RWPE2 (cell line): ENCODE measurements around the gene SRI.

Experiments used
- ATAC-seq: fragments of 200-7000 bp; cut with Tn5 transposase; 3 replicates; pipeline ENCODE4 v1.9.1; 2021; ENCODE audit warnings: low read depth
- DNase-seq: peaks from one replicate; pipeline ENCODE4 v3.0.0-alpha.2; 2020; ENCODE audit warnings: low spot score
- H3K27ac ChIP-seq: fragments of 450-650 bp; 2 replicates; pipeline ENCODE4 v1.5.1; 2017; ENCODE audit warnings: mild to moderate bottlenecking; ENCODE audit not compliant: poor library complexity, severe bottlenecking
- H3K27me3 ChIP-seq: fragments of 250-450 bp; sonication (Bioruptor Pico); 2 replicates; pipeline ENCODE4 v1.5.1; 2021; ENCODE audit warnings: mild to moderate bottlenecking, moderate library complexity; ENCODE audit not compliant: insufficient read depth, poor library complexity, severe bottlenecking
- H3K36me3 ChIP-seq: fragments of 250-450 bp; sonication (Bioruptor Pico); 2 replicates; pipeline ENCODE4 v1.5.1; 2020; ENCODE audit warnings: low read depth, mild to moderate bottlenecking, moderate library complexity
- H3K4me1 ChIP-seq: fragments of 250-450 bp; sonication (Bioruptor Pico); 2 replicates; pipeline ENCODE4 v1.5.1; 2021; ENCODE audit warnings: mild to moderate bottlenecking, moderate library complexity; ENCODE audit not compliant: insufficient read depth, poor library complexity, severe bottlenecking
- H3K4me3 ChIP-seq: fragments of 250-450 bp; sonication (Bioruptor Pico); 2 replicates; pipeline ENCODE4 v1.5.1; 2021; ENCODE audit warnings: mild to moderate bottlenecking, moderate library complexity; ENCODE audit not compliant: severe bottlenecking
- H3K9me3 ChIP-seq: fragments of 250-450 bp; sonication (Bioruptor Pico); 2 replicates; pipeline ENCODE4 v1.5.1; 2021; ENCODE audit warnings: mild to moderate bottlenecking, moderate library complexity; ENCODE audit not compliant: severe bottlenecking
- CTCF ChIP-seq: fragments of 450-650 bp; IDR thresholded peaks from one replicate; pipeline ENCODE4 v1.5.1; 2017; ENCODE audit warnings: mild to moderate bottlenecking, moderate library complexity; ENCODE audit not compliant: poor library complexity, severe bottlenecking

The SRI gene

GRCh38 chr7:88202799-88203198 lies 17.0 kb downstream of the SRI start:
- TF ChIP-seq CTCF = no peak
- ATAC-seq = no peak
- DNase-seq = no peak
- no peaks in the 10 kb centered on the region for H3K27me3 ChIP-seq
- H3K4me3 ChIP-seq = no peak overlapping the region
- no peaks in the 10 kb centered on the region for H3K4me1 ChIP-seq
- H3K27ac ChIP-seq = no peak overlapping the region
- no peaks in the 10 kb centered on the region for H3K9me3 ChIP-seq
- peaks cover 45% of the 10 kb centered on the region for H3K36me3 ChIP-seq

- Histone ChIP-seq H3K27ac (no peak overlapping the region), H3K36me3 (peaks cover 40% of the 10 kb centered on the region), H3K27me3 (no peaks in the 10 kb centered on the region), H3K4me3 (no peak overlapping the region), H3K9me3 (no peaks in the 10 kb centered on the region), H3K4me1 (no peaks in the 10 kb centered on the region)
- ATAC-seq (no peak), DNase-seq (no peak)
- no peak for TF ChIP-seq CTCF
Measured at GRCh38 chr7:88202278-88202677, 17.6 kb downstream of the SRI start.

- H3K27ac ChIP-seq = no peak overlapping the region
- ATAC-seq (no peak; the same call in 2 of the 3 replicates), DNase-seq (no peak)
- no peak overlapping the region for H3K4me3 ChIP-seq
- no peaks in the 10 kb centered on the region for H3K9me3 ChIP-seq
- H3K4me1 ChIP-seq = no peaks in the 10 kb centered on the region
- H3K36me3 ChIP-seq = peaks cover 30% of the 10 kb centered on the region
- no peak for TF ChIP-seq CTCF
- no peaks in the 10 kb centered on the region for H3K27me3 ChIP-seq
Measured at GRCh38 chr7:88201305-88201704, 18.5 kb downstream of the SRI start.

GRCh38 chr7:88200789-88201188 lies 19.0 kb downstream of the SRI start:
- no peak overlapping the region for H3K4me3 ChIP-seq
- H3K36me3 ChIP-seq = peaks cover 25% of the 10 kb centered on the region
- no peaks in the 10 kb centered on the region for H3K4me1 ChIP-seq
- no peak overlapping the region for H3K27ac ChIP-seq
- DNase-seq = no peak
- TF ChIP-seq CTCF = no peak
- no peaks in the 10 kb centered on the region for H3K27me3 ChIP-seq
- no peaks in the 10 kb centered on the region for H3K9me3 ChIP-seq
- ATAC-seq = no peak

- no peak for TF ChIP-seq CTCF
- no peak for ATAC-seq
- no peak for DNase-seq
- no peaks in the 10 kb centered on the region for H3K4me1 ChIP-seq
- no peaks in the 10 kb centered on the region for H3K27me3 ChIP-seq
- H3K36me3 ChIP-seq = peaks cover 19% of the 10 kb centered on the region
- H3K9me3 ChIP-seq = no peaks in the 10 kb centered on the region
- H3K27ac ChIP-seq = no peak overlapping the region
- no peak overlapping the region for H3K4me3 ChIP-seq
Measured at GRCh38 chr7:88200261-88200660, 19.6 kb downstream of the SRI start.
